ENCODE results near the gene KAT2B.

Gene KAT2B

DNA sequence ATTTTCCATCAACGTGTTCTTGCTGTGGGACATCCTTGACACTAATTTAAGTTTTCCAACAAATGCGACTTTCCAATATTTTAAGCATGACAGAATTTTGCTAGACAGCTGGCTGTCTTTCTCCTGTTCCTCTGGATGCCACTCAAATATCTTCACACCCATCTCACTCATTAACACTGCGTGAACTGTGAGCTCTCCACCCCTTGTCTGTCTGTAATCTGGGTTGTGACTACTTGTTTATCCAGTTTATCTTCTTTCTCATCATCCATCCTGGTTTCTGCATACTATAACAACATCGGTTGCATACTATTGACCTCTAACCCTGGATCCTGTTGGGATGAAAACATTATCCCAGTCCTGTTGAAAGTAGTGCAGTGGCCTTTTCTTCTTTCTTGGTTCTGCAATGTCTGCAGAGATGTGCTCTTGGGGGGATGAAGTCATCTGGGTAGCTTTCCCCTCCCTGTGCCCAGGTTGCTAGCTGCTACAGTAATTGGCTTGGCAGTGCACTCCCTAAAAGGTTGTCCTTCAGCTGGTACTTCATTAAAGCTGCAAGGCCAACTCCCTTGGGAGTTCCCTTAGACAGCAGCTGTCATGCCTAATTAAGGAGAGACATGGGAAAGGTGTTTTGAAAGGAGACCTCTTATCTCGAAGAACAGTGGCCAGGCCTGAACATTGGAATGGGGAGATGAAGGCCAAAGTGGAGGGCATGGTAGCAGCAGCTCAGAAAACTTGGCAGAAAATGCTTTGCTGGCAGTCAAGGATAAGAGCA, 24.7 kb downstream of the KAT2B start:
- DNase-seq (ENCODE audit: extremely low read depth in 1 of 2, low read depth in 1 of 2): no peak

DNA sequence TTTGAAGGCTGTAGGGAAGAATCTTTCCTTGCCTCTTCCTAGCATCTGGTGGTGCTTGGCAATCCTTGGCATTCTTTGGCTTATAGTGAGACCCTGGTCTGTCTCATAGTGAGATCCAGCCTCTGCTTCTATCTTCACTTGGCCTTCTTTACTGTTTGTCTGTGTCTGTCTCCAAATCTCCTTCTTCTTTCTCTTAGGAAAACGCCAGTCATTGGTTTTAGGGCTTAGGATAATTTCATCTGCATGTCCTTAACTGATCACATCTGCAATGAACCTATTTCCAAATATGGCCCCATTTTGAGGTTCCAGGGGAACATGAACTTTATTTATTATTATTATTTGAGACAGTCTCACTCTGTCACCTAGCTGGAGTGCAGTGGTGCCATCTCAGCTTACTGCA, 25.8 kb downstream of the KAT2B start:
- no peak for DNase-seq (ENCODE audit: extremely low read depth in 1 of 2, low read depth in 1 of 2)

GRCh38 chr3:20066850-20067617, 26.8 kb downstream of the KAT2B start:
- DNase-seq (ENCODE audit: extremely low read depth in 1 of 2, low read depth in 1 of 2): no peak

DNA sequence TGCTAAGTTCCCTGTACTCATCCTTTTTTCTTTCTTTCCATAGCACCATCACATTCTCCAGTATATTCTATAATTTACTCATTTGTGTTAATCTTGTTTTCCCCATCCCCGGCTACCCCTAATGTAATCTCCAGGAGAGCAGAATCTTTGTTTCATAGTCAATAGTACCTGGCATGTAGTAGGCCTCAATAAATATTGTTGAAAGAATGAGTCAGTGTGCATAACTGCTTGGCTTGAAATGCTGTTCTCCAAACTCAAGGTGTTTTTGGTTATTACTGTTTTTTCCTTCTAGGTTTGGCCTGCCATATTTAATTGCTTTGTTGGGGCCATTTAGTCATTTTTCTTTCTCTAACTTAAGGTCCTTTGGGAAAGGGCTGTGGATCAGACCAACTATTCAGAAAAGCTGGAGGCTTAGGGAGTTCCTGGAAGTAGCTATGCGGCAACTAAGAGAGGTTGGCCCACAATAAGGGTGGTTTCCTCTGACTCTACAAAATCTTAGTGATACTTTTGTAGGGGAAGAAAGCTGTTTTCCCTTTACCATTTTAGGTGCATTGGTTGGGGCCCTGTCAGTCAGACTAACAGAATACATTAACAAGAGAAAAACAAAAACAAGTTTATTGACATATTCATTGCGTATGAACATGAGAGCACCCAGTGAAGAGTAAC, 28.4 kb downstream of the KAT2B start:
- no peak for DNase-seq (ENCODE audit: extremely low read depth in 1 of 2, low read depth in 1 of 2)

GRCh38 chr3:20069178-20069532, 28.9 kb downstream of the KAT2B start:
- DNase-seq (ENCODE audit: extremely low read depth in 1 of 2, low read depth in 1 of 2): no peak

DNA sequence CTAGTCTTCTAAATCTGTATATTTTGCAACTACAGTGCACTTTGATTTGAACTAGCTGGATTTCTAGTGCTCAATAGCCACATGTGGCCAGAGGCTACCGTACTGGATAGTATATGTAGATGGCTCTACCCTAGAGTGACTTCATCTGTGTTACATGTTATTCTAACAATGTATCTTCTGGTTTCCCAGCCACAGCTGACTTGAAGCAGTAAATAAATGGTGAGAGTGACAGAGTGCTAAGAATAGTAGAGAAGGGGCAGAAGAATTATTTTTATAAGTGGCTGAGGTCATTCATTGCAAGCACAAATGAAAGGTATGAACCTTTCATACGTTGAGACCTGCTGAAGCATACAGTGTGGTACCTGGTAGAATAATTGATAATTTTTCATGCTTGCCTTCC, 30.9 kb downstream of the KAT2B start:
- no peak for DNase-seq (ENCODE audit: extremely low read depth in 1 of 2, low read depth in 1 of 2)

DNA sequence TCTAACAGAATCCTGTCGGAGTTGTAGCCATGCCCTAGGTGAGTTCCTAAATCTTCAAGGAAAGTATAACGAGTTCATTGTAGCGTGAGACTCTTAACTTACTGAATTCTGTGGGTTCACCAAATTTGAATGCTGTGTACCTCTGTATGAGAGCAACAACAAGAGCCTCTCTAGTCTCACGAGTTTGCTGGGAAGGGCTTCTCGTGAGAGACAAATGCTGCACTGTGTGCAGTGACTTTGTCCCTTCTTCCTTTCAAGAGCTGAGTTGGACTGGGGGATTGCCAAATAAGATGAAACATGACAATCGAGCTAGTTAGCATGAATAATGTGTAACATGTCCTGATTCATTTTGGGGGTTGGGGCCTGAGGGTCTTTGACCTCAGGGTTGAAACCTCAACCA, 32.2 kb downstream of the KAT2B start:
- DNase-seq (ENCODE audit: extremely low read depth in 1 of 2, low read depth in 1 of 2): no peak

DNA sequence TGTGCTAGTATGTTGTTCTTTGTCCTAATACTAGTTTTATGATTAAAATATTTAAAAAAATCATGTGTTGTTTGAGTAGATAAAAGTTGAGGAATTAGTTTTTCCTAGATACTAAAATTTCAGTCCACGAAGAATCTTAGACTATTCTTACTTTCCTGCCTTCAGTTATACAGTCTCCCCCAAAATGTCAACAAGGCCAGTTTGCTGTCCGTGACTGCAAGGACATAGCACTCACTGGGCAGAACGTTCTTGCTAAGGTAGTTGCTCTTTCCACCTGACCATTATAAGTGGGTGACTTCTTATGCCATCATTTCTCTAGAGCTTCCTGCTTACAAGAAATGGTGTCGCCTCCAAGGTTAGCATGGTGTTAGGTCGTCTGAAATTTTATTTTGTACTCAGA, 32.8 kb downstream of the KAT2B start:
- DNase-seq (ENCODE audit: extremely low read depth in 1 of 2, low read depth in 1 of 2): no peak

DNA sequence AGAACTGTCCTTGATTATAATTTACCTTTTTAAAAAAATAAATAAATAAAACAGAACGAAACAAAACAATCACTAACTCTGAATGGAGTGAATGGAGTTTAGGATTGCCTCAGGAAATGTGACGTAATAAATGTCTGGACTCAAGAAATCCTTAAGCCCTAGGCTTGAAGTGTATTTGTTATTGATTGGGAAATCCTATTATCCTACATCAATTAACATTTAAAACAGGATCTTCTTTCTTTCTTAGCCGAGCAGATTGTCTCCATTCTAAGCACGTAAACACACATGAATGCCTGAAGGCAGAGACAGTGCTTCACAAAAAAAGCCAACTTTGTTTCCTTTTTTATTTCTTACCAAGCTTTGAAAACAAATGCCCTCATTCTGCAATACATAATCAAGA, 33.4 kb downstream of the KAT2B start:
- DNase-seq (ENCODE audit: extremely low read depth in 1 of 2, low read depth in 1 of 2): no peak

DNA sequence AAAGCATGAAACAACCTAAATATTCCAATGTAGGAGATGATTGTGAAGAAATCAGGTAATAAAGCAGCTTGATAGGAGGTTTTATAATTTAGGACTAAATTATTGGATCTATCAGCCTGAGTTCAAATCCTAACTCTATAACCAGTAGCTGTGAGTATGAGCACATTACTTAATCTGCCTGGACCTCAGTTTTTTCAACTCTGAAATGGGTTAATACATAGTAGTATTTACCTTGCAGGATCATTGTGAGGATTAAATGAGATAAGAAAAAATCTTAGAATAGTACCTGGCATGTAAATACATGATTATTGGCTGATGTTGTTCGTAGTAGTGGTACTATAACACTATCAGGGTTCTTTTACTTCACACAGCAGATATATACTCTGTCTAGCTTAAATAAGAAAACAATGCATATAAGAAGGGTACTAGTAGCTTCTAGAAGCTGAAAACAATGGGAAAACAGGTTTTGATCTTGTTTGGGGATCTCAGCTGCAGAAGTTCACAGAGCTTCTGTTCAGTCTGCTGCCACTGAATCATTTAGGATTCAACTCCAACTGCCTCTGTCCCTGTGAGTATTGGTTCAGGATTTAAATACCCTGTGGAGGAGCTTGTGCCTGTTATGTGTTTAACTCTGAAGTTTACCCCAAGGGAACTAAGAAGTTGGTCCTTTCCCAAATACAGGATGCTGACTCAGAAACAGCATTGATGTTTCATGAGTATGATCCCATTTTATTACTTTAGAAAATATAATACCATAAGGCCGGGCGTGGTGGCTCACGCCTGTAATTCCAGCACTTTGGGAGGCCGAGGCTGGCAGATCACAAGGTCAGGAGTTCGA, 34.2 kb downstream of the KAT2B start:
- no peak for DNase-seq (ENCODE audit: extremely low read depth in 1 of 2, low read depth in 1 of 2)

DNA sequence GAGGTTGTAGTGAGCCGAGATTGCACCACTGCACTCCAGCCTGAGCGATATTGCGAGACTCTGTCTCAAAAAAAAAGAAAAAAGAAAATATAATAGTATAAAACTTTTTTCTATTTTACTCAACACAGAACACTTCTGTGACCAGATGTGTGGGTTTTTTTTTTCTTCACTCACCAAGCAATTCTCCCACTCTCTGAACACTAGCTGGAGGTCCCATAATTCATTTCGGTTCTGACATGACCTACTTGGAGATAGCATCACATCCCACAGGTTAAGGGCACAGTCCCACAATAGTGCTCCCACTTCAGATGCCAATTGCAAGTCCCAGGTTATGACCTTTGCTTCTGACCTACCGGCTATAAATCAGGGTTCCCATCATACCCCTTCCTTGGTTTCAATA, 35.0 kb downstream of the KAT2B start:
- DNase-seq (ENCODE audit: extremely low read depth in 1 of 2, low read depth in 1 of 2): no peak

DNA sequence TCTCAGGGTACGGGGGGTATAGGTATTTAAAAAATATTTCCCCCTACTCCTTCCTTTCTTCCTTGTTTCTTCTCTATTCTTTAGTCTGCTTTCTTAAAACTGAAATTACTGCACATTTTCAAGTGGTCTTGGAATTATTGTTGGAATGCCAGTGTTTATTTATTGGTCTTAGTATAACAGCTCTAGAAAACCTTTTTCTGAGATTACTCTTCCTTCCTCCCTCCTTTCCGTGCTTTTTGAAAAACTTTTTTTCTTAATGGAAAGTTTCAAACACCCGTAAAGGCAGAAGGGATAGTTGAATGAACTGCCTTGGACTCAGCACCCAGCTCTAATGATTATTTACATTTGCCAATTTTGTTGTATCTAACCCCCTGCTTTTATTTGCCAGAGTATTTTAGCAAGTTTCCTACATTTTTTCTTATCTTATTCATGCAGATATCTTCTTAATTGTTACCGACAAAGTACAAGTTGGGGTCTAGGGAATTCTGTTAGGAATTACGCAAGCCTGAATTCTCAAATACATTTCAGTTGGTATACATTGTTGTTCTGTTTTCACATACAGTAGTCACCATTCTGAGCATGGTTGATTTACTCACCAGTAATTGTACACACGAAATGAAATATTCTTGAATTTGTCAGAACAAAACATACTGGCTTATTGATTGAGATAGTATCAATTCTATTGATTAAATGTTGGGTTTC, 36.2 kb downstream of the KAT2B start:
- no peak for DNase-seq (ENCODE audit: extremely low read depth in 1 of 2, low read depth in 1 of 2)

- no peak for DNase-seq (ENCODE audit: extremely low read depth in 1 of 2, low read depth in 1 of 2)
Measured at GRCh38 chr3:20077068-20077467, 36.8 kb downstream of the KAT2B start.

DNA sequence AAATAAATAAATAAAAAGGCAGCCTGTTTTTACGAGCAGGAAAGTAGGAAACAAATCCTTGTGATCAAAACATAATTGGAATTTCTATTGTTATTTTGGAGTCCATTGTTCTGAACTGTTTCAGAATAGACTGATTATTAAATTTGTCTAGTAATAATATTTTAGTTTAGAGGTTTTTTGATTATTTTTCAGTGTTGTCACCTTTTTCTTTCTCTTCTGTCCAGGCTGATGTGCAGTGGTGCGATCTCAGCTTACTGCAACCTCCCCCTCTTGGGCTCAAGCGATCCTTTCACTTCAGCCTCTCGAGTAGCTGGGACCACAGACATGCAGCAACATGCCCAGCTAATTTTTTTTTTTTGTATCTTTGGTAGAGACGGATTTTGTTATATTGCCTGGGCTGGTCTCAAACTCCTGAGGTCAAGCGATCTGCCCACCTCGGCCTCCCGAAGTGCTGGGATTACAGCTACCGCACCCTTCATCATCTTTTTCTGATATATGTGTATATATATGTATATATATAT, 38.0 kb downstream of the KAT2B start:
- DNase-seq (ENCODE audit: extremely low read depth in 1 of 2, low read depth in 1 of 2): no peak

DNA sequence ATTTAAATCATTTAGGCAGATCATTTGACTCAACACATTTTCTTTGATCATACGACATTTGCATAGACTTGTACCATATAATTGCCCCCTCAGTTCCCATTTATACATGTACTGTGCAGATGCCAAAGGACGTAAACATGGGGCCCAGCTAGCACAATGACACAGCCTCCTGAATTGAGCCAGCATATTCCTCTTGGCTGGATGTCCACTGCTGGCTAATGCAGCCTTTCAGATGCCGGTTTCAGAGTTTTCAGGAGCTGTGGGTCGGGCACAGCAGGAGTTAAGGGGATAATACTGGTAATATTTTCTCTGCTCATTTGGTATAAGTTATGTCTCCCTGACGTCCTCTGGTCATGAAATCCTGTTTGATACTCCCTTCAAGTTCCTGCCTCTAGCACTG, 39.4 kb downstream of the KAT2B start:
- no peak for DNase-seq (ENCODE audit: extremely low read depth in 1 of 2, low read depth in 1 of 2)

- DNase-seq (ENCODE audit: extremely low read depth in 1 of 2, low read depth in 1 of 2): peak in 1 of 2 donors; percentile 5
Measured at GRCh38 chr3:20080956-20081554, 40.8 kb downstream of the KAT2B start.

DNA sequence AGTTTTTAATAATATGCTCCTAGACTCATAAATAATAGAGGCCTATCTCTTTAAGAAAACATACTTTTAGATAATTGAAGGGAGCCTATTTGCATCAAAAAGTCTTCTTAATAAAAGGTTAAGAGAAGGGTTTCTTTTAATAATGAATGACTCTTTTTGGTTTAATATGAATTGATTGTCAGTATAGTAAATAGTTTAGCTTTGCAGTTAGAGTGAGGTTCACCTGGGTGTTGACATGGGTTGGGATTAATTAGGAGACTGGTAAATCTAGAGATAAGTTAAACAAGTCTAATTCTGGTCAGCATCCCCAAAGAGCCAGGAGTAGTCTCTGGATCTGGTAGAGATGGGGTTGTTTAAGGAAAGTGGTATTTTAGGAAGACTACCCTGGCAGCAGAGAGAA, 43.0 kb downstream of the KAT2B start:
- no peak for DNase-seq (ENCODE audit: extremely low read depth in 1 of 2, low read depth in 1 of 2)

- no peak for DNase-seq (ENCODE audit: extremely low read depth in 1 of 2, low read depth in 1 of 2)
Measured at GRCh38 chr3:20083953-20084352, 43.7 kb downstream of the KAT2B start.

- no peak for DNase-seq (ENCODE audit: extremely low read depth in 1 of 2, low read depth in 1 of 2)
Measured at GRCh38 chr3:20091331-20092047, 51.2 kb downstream of the KAT2B start.
